HL-60 (cell line): ENCODE results near the gene DAND5.

Experiments
- DNase-seq, 2 experiments: peaks; one replicate each; pipeline ENCODE4 v3.0.0-alpha.2; 2010 to 2020; ENCODE audit warnings: low read depth in 1 of 2, low spot score in 1 of 2
- H3K27ac ChIP-seq: fragments of 250-450 bp; sonication (Bioruptor Pico); replicated peaks from 2 replicates; pipeline ENCODE4 v1.5.1; 2020; ENCODE audit warnings: mild to moderate bottlenecking, moderate library complexity
- H3K27me3 ChIP-seq: fragments of 250-450 bp; sonication (Bioruptor Pico); 2 replicates; pipeline ENCODE4 v1.5.1; 2021; ENCODE audit warnings: mild to moderate bottlenecking, moderate library complexity; ENCODE audit not compliant: insufficient read depth, poor library complexity, severe bottlenecking
- H3K4me3 ChIP-seq: replicated peaks from 2 replicates; pipeline ENCODE4 v1.5.1; 2011; ENCODE audit warnings: mild to moderate bottlenecking, control low read depth, low read length; ENCODE audit not compliant: insufficient read depth
- CTCF ChIP-seq: IDR thresholded peaks from one replicate; pipeline ENCODE4 v1.5.1; 2011; ENCODE audit warnings: low read length, control low read depth, inconsistent platforms; ENCODE audit not compliant: insufficient read depth
- GABPA ChIP-seq: IDR thresholded peaks from 2 replicates; pipeline ENCODE4 v1.6.1; 2012; ENCODE audit warnings: low read depth
- POLR2AphosphoS5 ChIP-seq: IDR thresholded peaks from 2 replicates; pipeline ENCODE4 v1.6.1; 2012; ENCODE audit warnings: low read depth
- REST ChIP-seq: IDR thresholded peaks from 2 replicates; pipeline ENCODE4 v1.6.1; 2012; ENCODE audit warnings: low read depth; ENCODE audit not compliant: insufficient replicate concordance
- SPI1 ChIP-seq: IDR thresholded peaks from 2 replicates; pipeline ENCODE4 v1.6.1; 2012; ENCODE audit warnings: low read depth, mild to moderate bottlenecking, borderline replicate concordance

DAND5 gene

GRCh38 chr19:13001502-13002165 lies 32.3 kb downstream of the DAND5 start:
- no peak for DNase-seq
- no peak overlapping the region for H3K27ac ChIP-seq
- no peak overlapping the region for H3K4me3 ChIP-seq
- TF ChIP-seq REST (no peak), POLR2AphosphoS5 (no peak), CTCF (no peak)
- H3K27me3 ChIP-seq, result no peaks in the 10 kb centered on the region

- no peak for TF ChIP-seq REST
- TF ChIP-seq POLR2AphosphoS5, result no peak
- no peak for TF ChIP-seq GABPA
- no peak for TF ChIP-seq SPI1
- TF ChIP-seq CTCF, result no peak
- H3K27ac ChIP-seq, result no peak overlapping the region
- no peak for DNase-seq
- H3K27me3 ChIP-seq, result no peaks in the 10 kb centered on the region
- no peak overlapping the region for H3K4me3 ChIP-seq
These were observed 33.0 kb downstream of the DAND5 start for GRCh38 chr19:13002166-13002898.

- Histone ChIP-seq H3K27me3 (no peaks in the 10 kb centered on the region), H3K27ac (no peak overlapping the region), H3K4me3 (no peak overlapping the region)
- DNase-seq, result no peak
- TF ChIP-seq GABPA (no peak), CTCF (no peak), REST (no peak), SPI1 (no peak), POLR2AphosphoS5 (no peak)
These were observed 33.7 kb downstream of the DAND5 start for GRCh38 chr19:13003081-13003480.
